ENCODE measurements around the gene RNF31. TPM values are rescaled to one million over a fixed set of nuclear protein-coding genes. Genes with fewer than 3 reads are reported as not detected.

The RNF31 gene
- polyA plus RNA-seq, 1 donor: 39.1 TPM

DNA sequence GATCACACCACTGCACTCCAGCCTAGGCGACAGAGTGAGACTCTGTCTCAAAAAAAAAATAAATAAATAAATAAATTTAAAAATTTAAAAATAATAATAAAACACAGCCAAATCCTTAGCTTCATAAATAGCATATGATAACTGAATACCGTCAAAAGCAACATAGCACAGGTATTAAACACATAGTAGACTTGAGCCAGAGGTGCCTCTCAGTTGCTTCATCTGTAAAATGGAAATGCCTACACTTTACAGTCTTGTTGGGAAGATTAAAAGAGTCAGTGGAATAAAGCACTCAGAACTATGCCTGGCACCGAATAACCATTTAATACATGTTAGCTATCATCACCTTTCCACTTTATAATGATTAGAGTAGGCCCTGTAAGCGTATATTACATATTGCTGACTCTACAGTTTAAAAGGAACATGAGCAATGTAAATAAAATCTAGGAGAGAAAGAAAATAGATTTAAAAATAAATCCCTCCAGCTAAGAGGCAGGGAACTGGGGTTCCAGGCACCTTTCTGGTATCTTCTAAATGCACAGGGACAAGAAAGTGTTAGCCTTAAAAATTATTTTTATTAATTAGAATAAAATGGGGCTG lies 40.5 kb upstream of the RNF31 start:
- Histone ChIP-seq H3K36me3 (ENCODE audit: control insufficient read depth, insufficient read depth, low read length) (peaks cover 22% of the 10 kb centered on the region), H3K27ac (ENCODE audit: low read length) (no peak overlapping the region), H3K9me3 (ENCODE audit: control insufficient read depth, low read depth, low read length) (no peaks in the 10 kb centered on the region), H3K4me3 (ENCODE audit: low read length) (no peak overlapping the region), H3K4me1 (ENCODE audit: control insufficient read depth, insufficient read depth, low read length) (peaks cover 12% of the 10 kb centered on the region), H3K27me3 (ENCODE audit: control insufficient read depth, insufficient read depth, low read length) (no peaks in the 10 kb centered on the region)
- WGBS (ENCODE audit: insufficient coverage, low lambda C conversion rate): no CpG with 5 or more reads among the region's 4 CpGs
- DNase-seq: no peak

DNA sequence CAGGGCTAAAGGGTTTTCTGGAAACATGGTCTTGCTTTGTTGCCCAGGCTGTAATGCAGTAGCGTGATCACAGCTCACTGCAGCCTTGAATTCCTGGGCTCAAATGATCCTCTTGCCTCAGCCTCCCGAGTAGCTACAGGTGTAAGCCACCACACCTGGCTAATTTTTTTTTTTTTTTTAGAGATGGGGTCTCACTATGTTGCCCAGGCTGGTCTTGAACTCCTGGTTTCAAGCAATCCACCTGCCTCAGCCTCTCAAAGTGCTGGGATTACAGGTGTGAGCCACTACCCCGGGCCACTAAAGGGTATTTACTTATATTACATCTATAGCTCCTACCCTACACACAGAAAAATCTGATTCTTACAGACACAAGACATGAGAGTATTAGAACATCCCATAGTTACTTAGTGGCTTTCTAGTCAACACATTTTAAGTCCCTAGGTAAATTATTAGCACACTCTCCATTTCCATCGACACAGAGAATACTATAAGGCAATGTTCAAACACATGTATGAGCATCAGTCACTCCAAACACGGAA lies 38.9 kb upstream of the RNF31 start:
- Histone ChIP-seq H3K36me3 (ENCODE audit: control insufficient read depth, insufficient read depth, low read length) (peaks cover 11% of the 10 kb centered on the region), H3K4me1 (ENCODE audit: control insufficient read depth, insufficient read depth, low read length) (peaks cover 14% of the 10 kb centered on the region), H3K9me3 (ENCODE audit: control insufficient read depth, low read depth, low read length) (no peaks in the 10 kb centered on the region), H3K4me3 (ENCODE audit: low read length) (no peak overlapping the region), H3K27me3 (ENCODE audit: control insufficient read depth, insufficient read depth, low read length) (no peaks in the 10 kb centered on the region), H3K27ac (ENCODE audit: low read length) (peak overlapping the region; percentile 27)
- no peak for DNase-seq
- WGBS (ENCODE audit: insufficient coverage, low lambda C conversion rate): 0% methylated on average over 1 of the region's 5 CpGs

DNA sequence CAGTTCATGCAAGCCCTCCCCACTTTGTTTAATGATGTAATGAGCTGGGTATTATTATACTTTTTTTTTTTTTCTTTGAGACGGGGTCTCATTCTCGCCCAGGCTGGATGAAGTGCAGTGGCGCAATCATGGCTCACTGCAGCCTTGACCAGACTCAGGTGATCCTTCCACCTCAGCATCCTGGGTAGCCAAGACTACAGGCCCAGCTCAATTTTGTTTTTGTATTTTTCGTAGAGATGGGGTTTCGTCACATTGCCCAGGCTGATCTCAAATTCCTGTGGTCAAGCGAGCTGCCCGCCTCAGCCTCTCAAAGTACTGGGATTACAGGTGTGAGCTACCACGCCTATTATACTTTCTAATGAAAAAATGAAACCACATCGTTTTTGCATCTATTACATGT lies 37.2 kb upstream of the RNF31 start:
- DNase-seq: no peak
- Histone ChIP-seq H3K27me3 (ENCODE audit: control insufficient read depth, insufficient read depth, low read length) (no peaks in the 10 kb centered on the region), H3K36me3 (ENCODE audit: control insufficient read depth, insufficient read depth, low read length) (no peaks in the 10 kb centered on the region), H3K27ac (ENCODE audit: low read length) (peak overlapping the region; percentile 4), H3K4me1 (ENCODE audit: control insufficient read depth, insufficient read depth, low read length) (peaks cover 18% of the 10 kb centered on the region), H3K4me3 (ENCODE audit: low read length) (no peak overlapping the region), H3K9me3 (ENCODE audit: control insufficient read depth, low read depth, low read length) (no peaks in the 10 kb centered on the region)
- WGBS (ENCODE audit: insufficient coverage, low lambda C conversion rate): 70% methylated on average over 2 of the region's 9 CpGs

DNA sequence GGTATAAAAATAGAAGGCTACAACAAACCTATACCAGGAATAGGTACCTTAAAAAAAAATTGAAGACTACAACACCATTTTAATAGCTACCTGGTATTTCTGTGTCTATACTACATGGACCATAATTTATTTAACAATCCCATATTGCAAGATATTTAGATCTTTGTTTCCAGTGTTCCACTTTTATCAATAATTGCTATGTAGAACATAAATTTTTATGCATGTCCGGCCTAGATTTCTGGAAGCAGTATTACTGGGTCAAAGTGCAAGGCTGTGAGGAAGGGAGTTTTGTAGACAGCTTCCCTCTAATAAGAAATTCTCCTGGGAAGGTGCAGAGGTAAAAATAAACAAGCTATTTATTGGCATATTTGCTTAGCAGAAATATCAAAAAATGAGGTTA lies 36.8 kb upstream of the RNF31 start:
- DNase-seq: peak in 1 of 2 donors; percentile 62
- Histone ChIP-seq H3K27ac (ENCODE audit: low read length) (peak overlapping the region; percentile 4), H3K9me3 (ENCODE audit: control insufficient read depth, low read depth, low read length) (no peaks in the 10 kb centered on the region), H3K4me3 (ENCODE audit: low read length) (no peak overlapping the region), H3K27me3 (ENCODE audit: control insufficient read depth, insufficient read depth, low read length) (no peaks in the 10 kb centered on the region), H3K36me3 (ENCODE audit: control insufficient read depth, insufficient read depth, low read length) (no peaks in the 10 kb centered on the region), H3K4me1 (ENCODE audit: control insufficient read depth, insufficient read depth, low read length) (peaks cover 18% of the 10 kb centered on the region)
- WGBS (ENCODE audit: insufficient coverage, low lambda C conversion rate): no CpG with 5 or more reads among the region's 1 CpG

DNA sequence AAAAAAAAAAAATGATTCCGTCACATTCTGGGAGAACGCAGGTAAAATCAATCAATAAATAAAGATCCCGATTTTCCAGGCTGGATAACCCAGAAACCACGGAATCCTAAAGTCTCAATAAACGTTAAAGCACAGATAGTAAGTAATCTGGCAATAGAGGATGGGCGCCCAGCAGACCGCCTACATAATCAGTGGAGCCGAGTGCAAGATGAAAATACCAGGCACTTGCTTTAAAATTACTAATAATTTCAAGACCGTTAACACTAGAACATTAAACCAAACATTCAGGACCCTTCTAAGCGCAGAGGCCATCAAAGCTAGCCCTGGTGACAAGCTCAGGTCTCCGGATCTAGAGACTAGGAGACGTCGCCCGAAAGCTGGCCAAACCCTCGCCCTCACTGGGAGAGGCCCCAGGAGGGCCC lies 33.9 kb upstream of the RNF31 start:
- no peaks in the 10 kb centered on the region for H3K9me3 ChIP-seq (ENCODE audit: control insufficient read depth, low read depth, low read length)
- peaks cover 18% of the 10 kb centered on the region for H3K4me1 ChIP-seq (ENCODE audit: control insufficient read depth, insufficient read depth, low read length)
- H3K27me3 ChIP-seq (ENCODE audit: control insufficient read depth, insufficient read depth, low read length): no peaks in the 10 kb centered on the region
- H3K4me3 ChIP-seq (ENCODE audit: low read length): peak overlapping the region; percentile 67
- H3K36me3 ChIP-seq (ENCODE audit: control insufficient read depth, insufficient read depth, low read length): peaks cover 15% of the 10 kb centered on the region
- 22% methylated on average over 3 of the region's 15 CpGs for WGBS (ENCODE audit: insufficient coverage, low lambda C conversion rate)
- DNase-seq: no peak
- peak overlapping the region; percentile 96 for H3K27ac ChIP-seq (ENCODE audit: low read length)

DNA sequence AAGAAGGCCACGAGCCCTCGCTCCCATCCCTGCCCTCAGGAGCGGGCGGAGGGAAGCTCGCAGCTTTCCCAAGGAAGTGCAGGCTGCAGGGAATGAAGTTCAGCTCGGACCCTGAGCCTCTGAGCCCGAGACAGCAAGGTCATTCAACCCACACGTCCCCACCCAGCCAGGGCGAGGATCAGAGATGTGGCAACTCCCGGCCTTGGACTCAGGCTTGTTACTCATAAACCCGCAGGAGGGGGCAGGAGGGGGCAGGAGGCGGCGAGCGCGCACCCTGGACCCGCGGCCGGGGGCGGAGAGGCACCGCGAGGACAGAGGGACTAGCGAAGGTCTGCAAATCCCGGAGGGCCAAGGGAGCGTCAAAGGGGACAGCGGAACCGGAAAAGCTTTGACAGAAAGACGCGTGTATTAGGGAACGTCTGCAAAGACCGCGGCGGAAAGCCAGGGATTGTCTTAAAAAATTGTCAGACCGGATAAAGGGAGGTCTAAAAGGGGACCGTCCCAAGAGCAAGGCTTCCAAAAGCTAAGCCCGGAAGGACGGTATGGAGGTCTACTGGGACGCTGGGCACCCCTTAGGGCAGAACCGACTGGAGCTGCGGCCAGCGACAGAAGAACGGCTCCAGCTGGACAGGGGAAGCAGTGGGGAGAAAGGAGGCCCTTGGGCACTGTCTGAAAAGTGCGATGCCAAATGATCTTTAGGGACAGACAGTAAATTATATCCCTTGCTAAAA lies 33.3 kb upstream of the RNF31 start:
- DNase-seq: peak; percentile 97 to 99
- WGBS (ENCODE audit: insufficient coverage, low lambda C conversion rate): 0% methylated on average over 1 of the region's 42 CpGs
- H3K4me3 ChIP-seq (ENCODE audit: low read length): peak overlapping the region; percentile 67
- no peaks in the 10 kb centered on the region for H3K27me3 ChIP-seq (ENCODE audit: control insufficient read depth, insufficient read depth, low read length)
- no peaks in the 10 kb centered on the region for H3K9me3 ChIP-seq (ENCODE audit: control insufficient read depth, low read depth, low read length)
- H3K27ac ChIP-seq (ENCODE audit: low read length): peak overlapping the region; percentile 96
- peaks cover 17% of the 10 kb centered on the region for H3K4me1 ChIP-seq (ENCODE audit: control insufficient read depth, insufficient read depth, low read length)
- peaks cover 21% of the 10 kb centered on the region for H3K36me3 ChIP-seq (ENCODE audit: control insufficient read depth, insufficient read depth, low read length)

DNA sequence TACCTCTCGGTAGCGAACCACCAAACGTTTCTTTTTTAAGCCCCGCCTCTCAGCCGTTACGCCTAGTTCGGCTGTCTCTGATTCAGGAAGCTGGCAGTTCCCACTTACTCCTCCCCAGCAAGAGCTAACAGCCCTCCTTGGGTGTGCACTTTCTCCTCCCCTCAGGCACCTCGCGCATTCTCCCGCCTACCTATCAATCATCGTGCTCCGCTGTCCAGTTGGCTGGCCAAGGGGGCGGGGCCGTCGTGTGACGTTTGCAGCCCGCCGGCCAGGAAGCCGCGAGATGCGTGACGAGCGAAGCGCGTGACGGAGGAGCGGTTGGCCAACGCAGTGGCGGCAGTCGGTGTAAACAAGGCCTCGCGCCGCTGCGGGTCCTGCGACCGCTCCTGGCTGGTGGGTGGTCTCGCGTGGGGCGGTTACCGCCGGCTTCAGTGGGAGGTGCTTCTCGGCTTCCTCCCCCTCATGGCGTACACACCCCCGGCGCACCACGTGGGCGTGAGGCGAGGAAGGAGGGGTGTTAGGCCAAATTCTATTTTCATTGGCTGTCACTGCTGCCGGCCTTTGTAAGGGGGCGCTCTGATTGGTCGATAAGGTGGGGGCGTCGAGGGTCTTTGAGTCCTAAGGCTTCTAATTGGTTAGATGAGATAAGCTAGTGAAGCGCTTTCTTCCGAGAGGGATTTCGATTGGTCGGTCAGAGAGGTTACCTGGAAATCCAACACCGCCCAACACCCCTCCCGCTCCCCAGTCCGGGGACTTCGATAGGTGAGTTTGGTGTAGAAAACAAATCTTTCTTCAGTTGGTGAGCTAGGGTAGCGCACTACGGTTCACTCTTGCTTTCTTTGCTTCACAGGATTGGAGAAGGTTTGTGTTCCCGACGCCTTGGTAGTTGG lies 32.5 kb upstream of the RNF31 start, which contains the start of the genes DCAF11 and NRL:
Gene DCAF11 (plus strand): TSS at position 246 of the 890 bp plus-strand sequence. CDS start 818 bp downstream, outside the sequence.
Gene NRL (minus strand): TSS at position 418 of the 890 bp plus-strand sequence. CDS start 32,101 bp downstream, outside the sequence.
- no CpG with 5 or more reads among the region's 65 CpGs for WGBS (ENCODE audit: insufficient coverage, low lambda C conversion rate)

DNA sequence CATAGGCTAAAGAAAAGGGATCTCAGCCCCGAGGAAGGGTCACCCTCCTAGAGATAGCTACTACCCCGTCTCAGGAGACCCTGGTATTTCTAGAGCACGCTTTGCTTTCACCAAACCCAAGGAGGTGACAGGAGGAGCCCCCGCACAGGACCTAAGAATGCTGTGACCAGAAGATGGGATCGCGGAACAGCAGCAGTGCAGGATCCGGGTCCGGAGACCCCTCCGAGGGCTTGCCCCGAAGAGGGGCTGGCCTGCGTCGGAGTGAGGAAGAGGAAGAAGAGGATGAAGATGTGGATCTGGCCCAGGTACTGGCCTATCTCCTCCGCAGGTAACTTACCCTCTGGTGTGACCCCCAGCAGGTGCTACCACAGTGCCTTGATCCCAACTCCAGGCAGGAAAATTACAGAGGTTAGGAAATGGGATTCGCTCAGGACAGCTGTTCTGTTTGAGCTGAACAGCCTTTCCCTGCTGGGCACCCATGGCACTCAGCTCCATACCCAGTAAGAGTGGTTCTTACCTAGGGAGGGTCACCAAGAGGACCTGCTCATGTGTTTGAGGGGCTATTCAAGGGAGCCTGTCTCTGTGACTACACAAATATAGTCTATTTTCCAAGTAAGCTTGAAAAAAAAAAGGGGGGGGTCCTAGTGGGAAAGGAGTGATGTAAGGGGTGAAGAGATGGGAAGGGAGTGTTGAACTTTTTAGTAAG lies 31.7 kb upstream of the RNF31 start:
- H3K4me1 ChIP-seq (ENCODE audit: control insufficient read depth, insufficient read depth, low read length): peaks cover 10% of the 10 kb centered on the region
- H3K27ac ChIP-seq (ENCODE audit: low read length): peak overlapping the region; percentile 96
- no peak for DNase-seq
- H3K27me3 ChIP-seq (ENCODE audit: control insufficient read depth, insufficient read depth, low read length): no peaks in the 10 kb centered on the region
- WGBS (ENCODE audit: insufficient coverage, low lambda C conversion rate): no CpG with 5 or more reads among the region's 14 CpGs
- H3K9me3 ChIP-seq (ENCODE audit: control insufficient read depth, low read depth, low read length): no peaks in the 10 kb centered on the region
- peak overlapping the region; percentile 67 for H3K4me3 ChIP-seq (ENCODE audit: low read length)
- peaks cover 34% of the 10 kb centered on the region for H3K36me3 ChIP-seq (ENCODE audit: control insufficient read depth, insufficient read depth, low read length)

More for the DNA sequence above, 32.5 kb upstream of the RNF31 start, which contains the start of the genes DCAF11 and NRL:
- Histone ChIP-seq H3K4me3 (ENCODE audit: low read length) (peak within 1 kb of the TSS; percentile 67), H3K27ac (ENCODE audit: low read length) (peak within 1 kb of the TSS; percentile 96), H3K4me1 (ENCODE audit: control insufficient read depth, insufficient read depth, low read length) (peaks cover 15% of the 10 kb centered on the region), H3K9me3 (ENCODE audit: control insufficient read depth, low read depth, low read length) (no peaks in the 10 kb centered on the region), H3K36me3 (ENCODE audit: control insufficient read depth, insufficient read depth, low read length) (peaks cover 29% of the 10 kb centered on the region), H3K27me3 (ENCODE audit: control insufficient read depth, insufficient read depth, low read length) (no peaks in the 10 kb centered on the region)
- DNase-seq: peak; percentile 100

DNA sequence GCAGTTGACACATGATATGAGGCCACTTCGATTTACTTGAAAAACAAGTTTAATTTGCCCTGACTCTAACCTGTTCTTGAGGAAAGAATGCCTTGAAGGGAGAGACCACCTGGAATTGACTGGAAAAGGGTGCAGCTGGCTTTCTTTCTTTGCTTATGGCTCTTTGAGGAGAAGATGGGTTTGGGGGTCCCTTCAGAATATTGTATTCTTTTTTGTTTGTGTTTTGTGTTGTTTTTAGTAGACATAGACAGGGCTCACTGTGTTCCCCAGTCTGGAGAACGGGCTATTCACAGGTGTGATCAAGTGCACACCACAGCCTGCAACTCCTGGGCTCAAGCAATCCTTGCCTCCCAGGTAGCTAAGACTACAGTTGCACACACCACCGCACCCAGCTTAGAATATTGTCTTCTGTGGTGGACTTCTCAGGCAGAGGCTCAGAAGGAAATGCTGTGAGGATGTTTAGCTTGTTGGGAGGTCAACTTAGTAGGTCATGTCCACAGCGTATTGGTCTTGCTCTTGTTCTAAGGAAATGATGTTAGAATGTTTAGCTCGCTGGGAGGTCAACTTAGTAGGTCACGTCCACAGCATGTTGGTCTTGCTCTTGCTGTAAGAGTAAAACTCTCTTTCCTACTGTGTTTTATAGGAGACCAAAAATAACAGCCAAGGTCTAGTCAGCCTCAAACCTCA lies 31.0 kb upstream of the RNF31 start:
- no peaks in the 10 kb centered on the region for H3K9me3 ChIP-seq (ENCODE audit: control insufficient read depth, low read depth, low read length)
- no peak overlapping the region for H3K27ac ChIP-seq (ENCODE audit: low read length)
- peaks cover 6% of the 10 kb centered on the region for H3K4me1 ChIP-seq (ENCODE audit: control insufficient read depth, insufficient read depth, low read length)
- peak overlapping the region; percentile 67 for H3K4me3 ChIP-seq (ENCODE audit: low read length)
- WGBS (ENCODE audit: insufficient coverage, low lambda C conversion rate): no CpG with 5 or more reads among the region's 6 CpGs
- peak in 1 of 2 donors; percentile 22 for DNase-seq
- H3K36me3 ChIP-seq (ENCODE audit: control insufficient read depth, insufficient read depth, low read length): peaks cover 41% of the 10 kb centered on the region
- H3K27me3 ChIP-seq (ENCODE audit: control insufficient read depth, insufficient read depth, low read length): no peaks in the 10 kb centered on the region
